Lower lobe of right lung (tissue), 2 donors: ENCODE results near the gene MREG. TPM values are rescaled to one million over a fixed set of nuclear protein-coding genes. Genes with fewer than 3 reads are reported as not detected.

Experiments used
- ATAC-seq, 2 donors: fragments of 200-7000 bp; cut with Tn5 transposase; one replicate each; pipeline ENCODE4 v1.9.1; 2020 to 2022; ENCODE audit warnings: mild to moderate bottlenecking in 2 of 2, moderate library complexity in 2 of 2
- DNase-seq: peaks from one replicate; pipeline ENCODE4 v3.0.0-alpha.2; 2020
- H3K27ac ChIP-seq: fragments of 200-600 bp; one replicate; pipeline ENCODE4 v1.8.0; 2022
- H3K27me3 ChIP-seq: fragments of 200-600 bp; one replicate; pipeline ENCODE4 v1.8.0; 2022; ENCODE audit warnings: low read depth
- H3K36me3 ChIP-seq: fragments of 200-600 bp; one replicate; pipeline ENCODE4 v1.8.0; 2022; ENCODE audit warnings: mild to moderate bottlenecking
- H3K4me1 ChIP-seq: fragments of 200-600 bp; one replicate; pipeline ENCODE4 v1.8.0; 2022
- H3K4me3 ChIP-seq: fragments of 200-600 bp; one replicate; pipeline ENCODE4 v1.8.0; 2022; ENCODE audit warnings: mild to moderate bottlenecking
- H3K9me3 ChIP-seq: fragments of 200-600 bp; one replicate; pipeline ENCODE4 v1.8.0; 2022
- CTCF ChIP-seq: fragments of 200-600 bp; IDR thresholded peaks from one replicate; pipeline ENCODE4 v1.8.0; 2022; ENCODE audit warnings: antibody characterized with exemption, mild to moderate bottlenecking
- intact Hi-C: fragments of 100-400 bp; cut with DNase I; formaldehyde crosslinking; loops from one replicate; pipeline ENCODE4 v1.11.0; 2022
- total RNA-seq: library from RNA; stranded (reverse); fragmentation: NEBNext Ultra II Directional; extraction: Animal tissue kit (Norgen Biotek cat#: 25700); gene quantifications from one replicate; pipeline ENCODE4 v1.2.1, GENCODE V29; 2021
- donor health status: DM: no; HTN: yes; CAD: no; lungs with severe emphysema.

The MREG gene
- total RNA-seq, 1 donor from 2014 or later, result 12.7 TPM

- peaks cover 3% of the 10 kb centered on the region for H3K4me1 ChIP-seq
- ATAC-seq (no peak), DNase-seq (no peak)
- H3K9me3 ChIP-seq, result no peaks in the 10 kb centered on the region
- intact Hi-C loops, result no loop called here
- H3K36me3 ChIP-seq, result no peaks in the 10 kb centered on the region
- no peaks in the 10 kb centered on the region for H3K27me3 ChIP-seq
- TF ChIP-seq CTCF, result no peak
- H3K4me3 ChIP-seq, result no peak overlapping the region
- H3K27ac ChIP-seq, result no peak overlapping the region
Observed at GRCh38 chr2:216021768-216022565, 8.6 kb upstream of the MREG start.

GRCh38 chr2:216018709-216019108 lies 5.4 kb upstream of the MREG start:
- Histone ChIP-seq H3K4me1 (peaks cover 12% of the 10 kb centered on the region), H3K27me3 (no peaks in the 10 kb centered on the region), H3K36me3 (no peaks in the 10 kb centered on the region), H3K27ac (no peak overlapping the region), H3K9me3 (no peaks in the 10 kb centered on the region), H3K4me3 (no peak overlapping the region)
- DNase-seq (no peak), ATAC-seq (no peak)
- intact Hi-C loops, result no loop called here
- no peak for TF ChIP-seq CTCF

GRCh38 chr2:216017365-216017764 lies 4.0 kb upstream of the MREG start:
- Histone ChIP-seq H3K4me1 (peaks cover 22% of the 10 kb centered on the region), H3K27me3 (no peaks in the 10 kb centered on the region), H3K9me3 (no peaks in the 10 kb centered on the region), H3K27ac (no peak overlapping the region), H3K36me3 (no peaks in the 10 kb centered on the region), H3K4me3 (no peak overlapping the region)
- no peak for TF ChIP-seq CTCF
- ATAC-seq (no peak), DNase-seq (no peak)
- intact Hi-C loops, result no loop called here

GRCh38 chr2:216016581-216016980 lies 3.2 kb upstream of the MREG start:
- intact Hi-C loops, result no loop called here
- TF ChIP-seq CTCF, result no peak
- H3K36me3 ChIP-seq, result no peaks in the 10 kb centered on the region
- H3K27ac ChIP-seq, result no peak overlapping the region
- H3K9me3 ChIP-seq, result no peaks in the 10 kb centered on the region
- no peaks in the 10 kb centered on the region for H3K27me3 ChIP-seq
- no peak overlapping the region for H3K4me3 ChIP-seq
- DNase-seq (no peak), ATAC-seq (no peak)
- peaks cover 25% of the 10 kb centered on the region for H3K4me1 ChIP-seq

- Histone ChIP-seq H3K36me3 (no peaks in the 10 kb centered on the region), H3K4me3 (no peak overlapping the region), H3K4me1 (peaks cover 25% of the 10 kb centered on the region), H3K27me3 (no peaks in the 10 kb centered on the region), H3K9me3 (no peaks in the 10 kb centered on the region), H3K27ac (no peak overlapping the region)
- no peak for TF ChIP-seq CTCF
- no peak for DNase-seq
- no peak for ATAC-seq
- intact Hi-C loops, result no loop called here
Observed at GRCh38 chr2:216015722-216016464, 2.5 kb upstream of the MREG start.
